HG03025 (cell line): ENCODE results near the gene DNHD1.
"Not testable (repeated sequence)": the region's sequence is repeated elsewhere in the genome, so short reads cannot be mapped to it uniquely, and the experiment has no call there.

Experiments
- ATAC-seq: cut with Tn5 transposase; IDR thresholded peaks from one replicate; pipeline ENCODE4 v1.9.1; 2021; ENCODE audit warnings: mild to moderate bottlenecking, moderate library complexity; ENCODE audit not compliant: unreplicated experiment, low FRiP score

DNHD1 gene

GRCh38 chr11:6481012-6481923 lies 15.8 kb upstream of the DNHD1 start, which contains the start of the genes ARFIP2 and TIMM10B:
TSS of gene ARFIP2 (minus strand) at chr11:6481331. CDS start at chr11:6480421, 910 bp downstream.
TSS of gene TIMM10B (plus strand) at chr11:6481501. CDS start at chr11:6481517, 16 bp downstream.
- ATAC-seq, result peak; percentile 99

GRCh38 chr11:6481924-6482275 lies 15.2 kb upstream of the DNHD1 start:
- ATAC-seq, result peak; percentile 2

- no peak for ATAC-seq
Observed at GRCh38 chr11:6482441-6482840, 14.6 kb upstream of the DNHD1 start.

GRCh38 chr11:6483015-6483414 lies 14.1 kb upstream of the DNHD1 start:
- ATAC-seq, result no peak

GRCh38 chr11:6485661-6486060 lies 11.4 kb upstream of the DNHD1 start:
- no peak for ATAC-seq

DNA sequence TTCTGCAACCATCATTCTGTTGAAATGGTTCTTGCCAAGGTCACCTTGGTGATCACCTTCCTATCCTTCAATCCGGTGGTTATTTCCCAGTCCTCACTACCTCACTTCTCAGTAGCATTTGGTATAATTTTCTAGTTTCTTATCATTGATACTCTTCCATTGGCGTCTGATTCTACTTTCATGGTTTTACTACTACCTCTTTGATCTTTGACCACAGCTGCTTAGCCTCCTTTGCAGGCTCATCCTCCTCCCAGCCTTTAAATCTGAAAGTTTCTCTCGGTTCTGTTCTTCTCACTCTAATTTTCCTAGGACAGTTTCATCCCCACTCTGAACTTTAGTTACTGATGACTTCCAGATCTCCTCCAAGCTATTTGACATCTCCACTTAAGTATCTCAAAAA lies 10.8 kb upstream of the DNHD1 start:
- no peak for ATAC-seq

- no peak for ATAC-seq
Observed at GRCh38 chr11:6486938-6487337, 10.1 kb upstream of the DNHD1 start.

GRCh38 chr11:6488342-6488741 lies 8.7 kb upstream of the DNHD1 start:
- no peak for ATAC-seq

DNA sequence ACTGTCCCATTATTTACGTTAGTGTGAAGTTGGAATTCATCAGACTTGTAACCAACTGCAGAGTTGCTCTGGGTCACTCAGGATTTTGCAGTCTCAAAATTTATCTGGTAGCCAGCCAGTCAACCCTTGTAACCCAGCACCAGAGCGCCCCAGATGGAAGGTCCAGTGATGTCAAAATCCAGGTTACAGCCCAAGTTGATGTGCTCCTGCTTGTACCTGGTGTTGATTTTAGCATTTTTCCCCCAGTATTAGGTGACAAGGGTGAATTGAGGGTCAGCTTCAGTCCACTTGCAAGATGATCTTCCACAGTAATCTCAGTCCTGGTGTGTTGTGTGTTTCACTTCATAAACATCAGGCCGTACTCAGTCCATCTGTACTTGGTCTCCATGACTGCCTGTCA lies 8.3 kb upstream of the DNHD1 start:
- ATAC-seq, result no peak

GRCh38 chr11:6489306-6489705 lies 7.8 kb upstream of the DNHD1 start:
- ATAC-seq, result no peak

DNA sequence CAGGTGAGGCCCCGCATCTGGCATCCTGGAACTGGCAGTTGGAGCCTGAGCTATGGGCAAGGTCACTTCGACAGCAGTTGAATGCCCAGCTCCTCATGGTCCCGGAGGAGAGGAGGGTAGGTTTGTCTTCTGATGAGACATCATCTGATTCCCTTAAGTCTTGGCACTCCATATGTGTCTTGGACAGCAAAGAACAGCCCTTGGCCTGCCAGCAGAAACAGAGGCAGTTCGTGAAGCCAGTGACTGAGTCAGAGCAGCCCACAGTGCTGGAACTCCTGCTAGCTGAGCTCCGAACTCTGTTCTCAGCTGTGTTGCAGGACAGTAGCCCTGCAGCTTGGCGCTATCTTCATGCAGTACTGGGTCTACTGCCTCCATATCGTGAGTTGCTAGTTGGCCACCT lies 1.0 kb downstream of the DNHD1 start:
- no peak for ATAC-seq

DNA sequence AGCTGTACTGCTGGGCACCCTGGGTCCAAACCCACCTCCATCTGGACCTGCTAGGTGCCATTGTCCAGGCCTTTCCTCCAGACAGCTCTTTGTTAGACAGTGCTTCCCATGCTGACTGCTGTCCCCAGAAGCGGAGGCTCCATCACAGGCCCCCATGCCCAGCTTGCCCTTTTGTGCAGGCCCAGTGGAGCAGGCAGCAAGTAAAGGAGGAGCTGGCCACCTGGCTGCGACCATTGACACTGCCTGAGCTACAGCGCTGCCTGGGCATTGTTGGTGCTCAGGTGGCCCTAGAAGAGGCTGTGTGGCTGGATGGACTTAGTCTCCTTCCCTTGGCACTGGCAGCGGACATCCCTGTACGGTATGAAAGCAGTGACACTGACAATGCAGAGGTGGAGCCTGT lies 1.5 kb downstream of the DNHD1 start:
- ATAC-seq, result no peak

DNA sequence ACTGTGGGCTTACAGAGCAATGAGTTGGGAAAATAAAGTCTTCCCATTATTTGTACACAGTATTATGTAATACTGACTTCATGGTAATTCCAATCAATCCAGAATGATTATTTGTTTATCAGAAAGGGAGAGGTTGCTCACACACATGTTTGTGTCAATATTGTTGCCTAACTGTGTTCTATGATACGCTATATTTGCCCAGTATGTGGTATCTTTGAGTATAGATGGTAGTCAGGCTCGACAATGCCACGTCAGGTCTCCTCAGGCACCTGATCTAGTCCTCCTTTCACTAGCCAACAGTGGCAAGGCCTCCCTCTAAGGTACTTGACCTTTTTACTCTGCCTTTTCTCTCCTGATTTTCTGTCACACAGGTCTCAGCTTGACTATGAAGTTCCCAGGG lies 5.3 kb downstream of the DNHD1 start:
- no peak for ATAC-seq

GRCh38 chr11:6504166-6504565 lies 7.1 kb downstream of the DNHD1 start:
- ATAC-seq, result no peak

GRCh38 chr11:6505577-6506240 lies 8.6 kb downstream of the DNHD1 start:
- ATAC-seq, result no peak

GRCh38 chr11:6516865-6517264 lies 19.8 kb downstream of the DNHD1 start:
- no peak for ATAC-seq

DNA sequence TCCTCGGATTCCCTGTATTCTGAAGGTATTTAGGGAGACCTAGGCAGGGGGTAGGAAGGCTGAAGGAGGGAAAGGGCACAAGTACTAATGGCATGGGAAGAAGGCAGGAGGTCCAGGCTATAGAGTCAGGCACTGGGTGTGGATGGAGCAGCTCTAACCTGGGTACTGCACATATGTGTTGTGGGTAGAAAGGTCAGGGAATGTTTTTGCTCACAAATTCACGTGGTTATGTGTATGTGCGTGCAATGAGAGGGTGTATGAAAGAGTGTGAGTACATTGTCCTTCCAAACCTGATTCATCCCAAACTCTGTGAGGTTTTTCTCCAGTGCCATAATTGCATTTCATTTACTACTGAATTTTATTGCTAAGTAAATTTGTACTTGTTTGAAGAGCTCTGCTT lies 23.2 kb downstream of the DNHD1 start:
- ATAC-seq, result no peak

- ATAC-seq, result not testable (repeated sequence)
Observed at GRCh38 chr11:6521946-6522345, 24.9 kb downstream of the DNHD1 start.

GRCh38 chr11:6523253-6523652 lies 26.2 kb downstream of the DNHD1 start:
- ATAC-seq, result no peak

- ATAC-seq, result no peak
Observed at GRCh38 chr11:6526411-6527135, 29.5 kb downstream of the DNHD1 start.

- ATAC-seq, result no peak
Observed at GRCh38 chr11:6529266-6529665, 32.2 kb downstream of the DNHD1 start.
